ENCODE results near the gene CLMN. TPM values are rescaled to one million over a fixed set of nuclear protein-coding genes. Genes with fewer than 3 reads are reported as not detected.

Gene CLMN
- total RNA-seq, 2 experiments from 2014 or later = 0.75 to 1.5 TPM

DNA sequence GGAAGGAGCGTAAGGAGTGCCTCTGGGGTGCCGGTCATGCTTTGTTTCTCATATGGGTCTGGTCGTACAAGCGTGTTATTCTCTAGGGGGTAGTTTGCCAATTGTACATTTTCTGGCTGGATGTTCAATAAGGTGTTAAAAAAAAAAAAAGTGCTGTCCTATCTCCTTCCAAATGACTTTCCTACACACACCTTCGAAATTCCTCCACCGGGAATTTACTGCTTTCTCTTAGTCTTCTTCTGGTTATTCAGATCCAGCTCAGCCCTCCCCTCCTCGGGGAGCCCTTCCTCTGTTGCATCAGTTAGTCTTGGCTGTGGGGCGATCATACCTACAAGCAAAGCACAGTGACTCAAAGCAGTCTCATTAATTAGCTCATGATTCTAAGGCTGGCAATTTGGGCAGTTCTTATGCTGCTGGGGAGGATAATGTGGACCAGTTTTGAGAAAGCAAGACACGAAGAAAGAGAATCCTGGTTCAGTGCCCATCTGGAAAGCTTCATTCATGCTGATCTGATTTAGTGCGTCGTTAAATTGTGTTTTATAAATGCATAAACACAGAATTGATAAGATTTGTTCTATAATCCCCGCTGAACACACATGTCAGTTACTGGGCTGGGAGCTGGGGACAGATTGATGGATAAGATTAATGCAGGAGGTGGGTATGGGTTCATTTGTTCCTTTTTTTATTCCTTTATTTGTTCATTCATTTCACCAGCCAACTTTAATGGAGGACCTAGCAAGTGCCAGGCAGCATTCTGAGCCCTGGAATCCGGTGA is 9.2 kb upstream of the CLMN start:
- H3K4me3 Mint-ChIP-seq = no peak overlapping the region
- no peaks in the 10 kb centered on the region for H3K36me3 Mint-ChIP-seq (ENCODE audit: low read depth)
- intact Hi-C loops (cut with DNase I, micrococcal nuclease) = no loop called here
- no peaks in the 10 kb centered on the region for H3K9me3 Mint-ChIP-seq (ENCODE audit: low read depth)
- H3K27ac Mint-ChIP-seq = no peak overlapping the region
- ATAC-seq (no peak), DNase-seq (no peak)
- POLR2A ChIA-PET = no interaction called here
- no peaks in the 10 kb centered on the region for H3K4me1 Mint-ChIP-seq
- CTCF ChIA-PET = no interaction called here
- peaks cover 5% of the 10 kb centered on the region for H3K27me3 Mint-ChIP-seq

DNA sequence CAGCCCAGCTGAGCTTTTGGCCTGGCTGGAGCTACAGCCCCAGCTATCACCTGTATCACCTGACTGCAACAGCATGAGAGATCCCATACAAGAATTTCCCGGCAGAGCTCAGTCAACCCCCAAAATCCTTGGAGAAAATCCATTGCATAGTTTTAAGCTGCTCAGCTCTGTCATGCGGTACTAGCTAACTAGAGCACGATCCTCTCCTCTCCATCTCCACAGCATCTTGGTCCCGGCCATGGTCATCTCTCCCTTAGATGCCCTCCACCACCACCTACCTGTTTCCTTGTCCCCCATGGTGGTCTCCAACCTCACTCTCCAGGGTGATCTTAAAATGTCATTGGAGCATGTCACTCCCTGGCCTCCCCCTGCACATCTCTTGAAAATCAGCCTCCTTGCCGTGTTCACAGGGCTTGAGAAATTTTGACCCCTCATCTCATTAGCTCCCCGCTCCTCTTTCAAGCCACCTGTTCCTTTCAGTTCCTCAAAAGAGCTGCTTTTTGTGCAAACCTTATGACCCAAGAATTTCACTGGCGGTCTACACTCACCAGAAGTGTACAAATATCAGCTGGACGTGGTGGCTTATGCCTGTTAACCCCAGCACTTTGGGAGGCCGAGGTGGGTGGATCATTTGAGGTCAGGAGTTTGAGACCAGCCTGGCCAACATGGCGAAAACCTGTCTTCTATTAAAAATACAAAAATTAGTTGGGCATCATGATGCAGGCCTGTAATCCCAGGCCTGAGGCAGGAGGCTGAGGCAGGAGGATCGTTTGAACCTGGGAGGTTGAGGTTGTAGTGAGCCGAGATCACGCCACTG is 8.1 kb upstream of the CLMN start:
- POLR2A ChIA-PET = no interaction called here
- peaks cover 6% of the 10 kb centered on the region for H3K27me3 Mint-ChIP-seq
- H3K9me3 Mint-ChIP-seq (ENCODE audit: low read depth) = no peaks in the 10 kb centered on the region
- H3K36me3 Mint-ChIP-seq (ENCODE audit: low read depth) = no peaks in the 10 kb centered on the region
- intact Hi-C loops (cut with DNase I, micrococcal nuclease) = no loop called here
- no peak overlapping the region for H3K4me3 Mint-ChIP-seq
- H3K27ac Mint-ChIP-seq = no peak overlapping the region
- DNase-seq (no peak), ATAC-seq (no peak)
- no peaks in the 10 kb centered on the region for H3K4me1 Mint-ChIP-seq
- CTCF ChIA-PET = interaction anchor here (0.7 to 1.0 kb wide), 2 partner anchors 23 to 92 kb away, joined by 3 read pairs; no protein-coding TSS in a partner anchor

DNA sequence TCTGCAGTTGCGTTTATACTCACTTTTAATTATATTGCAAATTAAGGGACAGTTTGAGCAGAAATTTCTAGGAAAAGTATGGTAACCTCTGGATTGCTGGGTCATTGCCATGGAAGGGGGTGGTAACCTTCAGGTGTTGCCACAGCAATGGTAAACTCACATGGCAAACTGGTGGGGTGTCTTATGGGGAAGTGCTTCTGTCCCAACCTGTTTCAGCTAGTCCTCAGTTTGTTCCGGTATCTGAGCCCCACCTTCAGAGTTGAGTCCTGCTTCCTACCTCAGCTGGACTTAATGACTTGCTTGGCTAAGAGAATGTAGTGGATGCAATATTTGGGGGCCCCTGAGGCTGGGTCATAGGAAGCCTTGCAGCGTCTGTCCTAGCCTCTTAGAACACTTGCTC is 7.3 kb upstream of the CLMN start:
- no peaks in the 10 kb centered on the region for H3K9me3 Mint-ChIP-seq (ENCODE audit: low read depth)
- ATAC-seq = no peak
- CTCF ChIA-PET = interaction anchor here (0.7 kb wide), 1 partner anchor 91 kb away, joined by 3 read pairs; no protein-coding TSS in a partner anchor
- H3K4me3 Mint-ChIP-seq = no peak overlapping the region
- no peaks in the 10 kb centered on the region for H3K4me1 Mint-ChIP-seq
- no peaks in the 10 kb centered on the region for H3K36me3 Mint-ChIP-seq (ENCODE audit: low read depth)
- no peak overlapping the region for H3K27ac Mint-ChIP-seq
- POLR2A ChIA-PET = no interaction called here
- intact Hi-C loops (cut with DNase I, micrococcal nuclease) = no loop called here
- peaks cover 9% of the 10 kb centered on the region for H3K27me3 Mint-ChIP-seq
- DNase-seq = no peak

DNA sequence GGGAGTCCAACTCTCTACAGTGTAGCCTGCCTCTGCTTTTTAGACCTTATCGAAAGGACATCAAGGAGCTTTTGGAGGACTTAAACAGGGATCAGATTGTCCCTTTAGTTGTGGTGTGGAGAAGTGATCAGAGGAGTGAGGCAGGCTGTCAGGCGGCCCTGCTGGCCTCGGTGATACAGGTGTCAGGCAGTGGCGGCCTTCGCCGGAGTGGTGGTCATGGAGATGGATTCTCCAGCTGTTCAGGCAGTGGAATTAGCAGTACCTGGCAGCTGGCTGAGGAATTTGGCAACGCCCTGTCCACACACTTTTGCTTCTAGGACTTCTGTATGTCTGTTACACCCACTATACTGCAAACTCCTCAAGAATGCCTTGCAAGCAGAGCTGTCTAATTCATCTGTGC is 4.2 kb upstream of the CLMN start:
- H3K27ac Mint-ChIP-seq = no peak overlapping the region
- POLR2A ChIA-PET = no interaction called here
- DNase-seq = no peak
- intact Hi-C loops (cut with DNase I, micrococcal nuclease) = no loop called here
- ATAC-seq = no peak
- H3K4me3 Mint-ChIP-seq = no peak overlapping the region
- CTCF ChIA-PET = no interaction called here
- H3K27me3 Mint-ChIP-seq = peaks cover 19% of the 10 kb centered on the region
- no peaks in the 10 kb centered on the region for H3K9me3 Mint-ChIP-seq (ENCODE audit: low read depth)
- H3K36me3 Mint-ChIP-seq (ENCODE audit: low read depth) = no peaks in the 10 kb centered on the region
- H3K4me1 Mint-ChIP-seq = peaks cover 4% of the 10 kb centered on the region

DNA sequence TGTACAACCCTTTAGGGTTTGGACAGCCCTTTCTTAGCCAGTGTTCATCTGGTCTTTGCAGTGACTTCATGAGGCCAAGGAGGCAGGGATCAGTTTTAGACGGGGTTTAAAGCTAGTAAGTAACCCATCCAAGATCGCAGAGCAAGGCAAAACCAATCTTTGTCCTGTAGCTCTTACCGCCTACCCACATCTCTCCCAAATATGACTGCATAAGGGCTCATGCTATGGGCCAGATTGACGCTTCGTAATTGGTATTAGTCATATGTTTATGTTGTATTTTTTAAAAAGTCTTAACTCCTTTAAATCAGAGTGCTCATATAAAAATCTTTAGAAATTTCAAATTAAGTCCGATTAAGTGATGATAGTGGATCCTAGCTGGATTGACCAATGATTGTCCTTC is 3.7 kb upstream of the CLMN start:
- Mint-ChIP-seq H3K27me3 (peaks cover 23% of the 10 kb centered on the region), H3K27ac (no peak overlapping the region), H3K4me1 (peaks cover 8% of the 10 kb centered on the region), H3K9me3 (ENCODE audit: low read depth) (no peaks in the 10 kb centered on the region), H3K4me3 (no peak overlapping the region), H3K36me3 (ENCODE audit: low read depth) (no peaks in the 10 kb centered on the region)
- intact Hi-C loops (cut with DNase I, micrococcal nuclease) = no loop called here
- ChIA-PET CTCF (no interaction called here), POLR2A (no interaction called here)
- no peak for DNase-seq
- no peak for ATAC-seq

DNA sequence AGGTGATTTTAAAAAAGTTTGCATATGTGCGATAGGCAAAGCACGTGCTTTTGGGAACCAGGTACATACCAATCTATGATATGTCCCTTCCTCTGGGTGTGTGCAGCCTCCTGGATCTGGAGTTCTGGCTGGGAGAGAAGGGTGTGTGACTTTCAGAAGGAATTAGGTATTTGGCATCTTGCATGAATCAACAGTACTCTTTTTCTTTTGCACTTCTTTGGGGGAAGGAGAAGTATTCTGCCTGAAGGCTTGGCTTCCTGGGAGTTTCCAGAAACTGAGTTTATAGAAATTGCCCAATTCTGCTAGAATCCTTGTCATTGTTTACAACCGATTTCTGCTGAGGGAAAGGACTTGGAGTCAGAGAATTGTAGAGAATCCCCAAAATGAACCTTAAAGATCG is 2.9 kb upstream of the CLMN start:
- Mint-ChIP-seq H3K36me3 (ENCODE audit: low read depth) (no peaks in the 10 kb centered on the region), H3K27me3 (peaks cover 26% of the 10 kb centered on the region), H3K9me3 (ENCODE audit: low read depth) (no peaks in the 10 kb centered on the region), H3K4me1 (peaks cover 8% of the 10 kb centered on the region), H3K4me3 (no peak overlapping the region), H3K27ac (no peak overlapping the region)
- DNase-seq (no peak), ATAC-seq (no peak)
- POLR2A ChIA-PET = no interaction called here
- intact Hi-C loops (cut with DNase I, micrococcal nuclease) = no loop called here
- CTCF ChIA-PET = no interaction called here

DNA sequence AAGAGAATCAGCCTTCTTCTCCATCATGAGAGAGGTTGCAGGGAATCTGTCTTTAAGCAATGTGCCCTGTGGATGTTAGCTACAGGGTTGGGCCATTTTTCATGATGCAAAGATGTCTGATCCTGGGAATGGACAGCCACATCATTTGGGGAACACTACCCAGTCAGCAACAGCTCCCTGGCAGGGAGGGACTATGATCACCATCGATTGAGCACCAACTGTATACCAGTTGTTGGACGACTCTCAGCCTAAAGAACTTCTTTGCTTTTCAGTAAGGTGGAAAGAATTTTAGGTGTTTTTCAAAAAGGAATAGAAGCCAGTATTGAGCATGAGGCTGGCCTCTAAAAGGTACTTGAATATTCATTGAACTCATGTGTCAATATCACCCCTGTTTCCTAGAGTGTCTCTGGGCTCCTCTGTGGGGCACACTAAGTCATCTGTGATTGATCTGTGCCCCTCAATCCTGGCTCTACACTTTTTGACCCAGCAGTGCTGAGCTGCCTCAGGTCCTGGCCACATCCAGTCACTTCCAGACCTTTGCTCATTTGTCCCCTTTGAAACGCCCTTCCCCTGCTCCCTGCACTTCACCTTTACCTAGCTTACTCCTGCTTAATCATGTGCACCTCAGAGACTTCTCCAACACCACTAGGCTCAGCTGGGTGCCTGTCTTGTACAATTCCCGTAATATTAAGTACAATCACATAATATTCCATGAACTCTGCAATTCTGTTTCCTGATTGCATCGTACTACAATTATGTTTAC is 2.2 kb upstream of the CLMN start:
- Mint-ChIP-seq H3K27me3 (peaks cover 32% of the 10 kb centered on the region), H3K27ac (no peak overlapping the region), H3K4me1 (peaks cover 8% of the 10 kb centered on the region), H3K36me3 (ENCODE audit: low read depth) (no peaks in the 10 kb centered on the region), H3K9me3 (ENCODE audit: low read depth) (no peaks in the 10 kb centered on the region), H3K4me3 (no peak overlapping the region)
- CTCF ChIA-PET = no interaction called here
- intact Hi-C loops (cut with DNase I, micrococcal nuclease) = no loop called here
- DNase-seq (no peak), ATAC-seq (no peak)
- POLR2A ChIA-PET = no interaction called here

DNA sequence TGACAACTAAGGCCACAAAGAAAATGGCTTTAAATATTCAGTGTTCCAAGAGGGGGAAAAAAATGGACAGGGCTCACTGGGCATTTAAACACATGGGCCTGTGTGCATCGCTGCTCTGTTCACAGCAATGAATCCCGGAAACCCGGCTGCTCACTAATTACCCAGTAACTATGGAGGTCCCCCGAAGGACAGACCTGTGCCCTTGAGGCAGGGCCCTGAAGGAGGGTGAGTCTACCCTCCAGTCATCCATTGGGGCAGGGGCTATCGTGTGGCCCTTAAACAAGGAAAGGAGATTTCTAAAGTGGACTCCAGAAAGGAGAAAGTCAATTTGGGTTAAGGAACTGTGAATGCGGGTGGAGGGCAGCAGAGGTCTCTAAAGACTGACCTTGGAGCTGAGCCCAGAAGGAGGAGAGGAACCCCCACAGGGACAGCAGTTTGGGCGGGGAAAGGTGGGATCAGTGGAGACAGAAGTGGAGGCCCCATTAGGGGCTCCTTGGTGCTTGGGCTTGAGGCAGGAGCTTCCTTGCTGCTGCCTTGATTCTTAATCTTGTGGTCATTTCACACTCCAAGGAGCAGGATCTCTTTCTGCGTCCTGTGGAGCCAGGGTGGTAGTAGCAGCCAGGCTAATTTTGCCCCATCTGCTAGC is 1.4 kb upstream of the CLMN start:
- Mint-ChIP-seq H3K4me1 (peaks cover 8% of the 10 kb centered on the region), H3K4me3 (no peak overlapping the region), H3K27ac (no peak overlapping the region), H3K9me3 (ENCODE audit: low read depth) (no peaks in the 10 kb centered on the region), H3K36me3 (ENCODE audit: low read depth) (no peaks in the 10 kb centered on the region), H3K27me3 (peaks cover 37% of the 10 kb centered on the region)
- intact Hi-C loops (cut with DNase I, micrococcal nuclease) = no loop called here
- DNase-seq (no peak), ATAC-seq (no peak)
- POLR2A ChIA-PET = no interaction called here
- CTCF ChIA-PET = no interaction called here

DNA sequence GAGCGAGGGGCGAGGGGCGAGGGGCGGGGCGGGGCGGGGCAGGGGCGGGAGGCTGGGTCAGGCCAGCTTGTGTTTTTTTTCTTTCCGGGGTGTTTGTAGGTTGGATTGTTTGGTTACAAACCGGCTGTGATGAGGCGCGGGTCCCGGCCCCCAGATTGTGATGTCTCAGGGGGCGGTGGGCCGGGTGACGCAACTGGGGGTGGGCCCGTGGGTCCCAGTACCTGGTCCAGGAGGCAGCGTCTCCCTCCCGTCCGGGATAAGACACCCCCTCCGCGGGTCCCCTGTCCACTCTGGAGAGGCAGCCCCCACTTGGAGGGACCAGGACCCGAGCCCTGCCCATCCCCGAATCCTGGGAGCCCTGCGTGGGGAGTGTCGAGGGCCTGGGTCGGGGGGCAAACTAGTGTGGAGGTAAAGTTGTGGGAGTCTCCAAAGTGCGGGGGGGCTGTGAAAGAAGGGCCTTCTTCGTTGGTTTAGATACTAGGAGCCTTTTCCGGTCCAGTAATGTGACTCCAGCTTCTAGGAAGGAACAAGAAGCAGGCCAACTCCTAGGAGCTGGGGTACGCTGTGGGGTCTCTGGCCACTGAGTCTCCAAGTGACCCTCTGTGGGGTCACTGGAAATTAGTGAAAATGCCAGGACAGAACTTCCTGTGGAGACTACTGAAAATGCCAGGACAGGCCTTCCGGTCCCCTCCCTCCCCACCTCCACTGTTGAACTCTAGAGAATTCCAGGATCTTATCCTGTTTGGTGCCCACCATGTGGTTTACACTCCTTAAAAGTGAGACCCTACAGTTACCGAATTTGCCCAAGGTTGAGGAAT is 579 bp upstream of the CLMN start:
- Mint-ChIP-seq H3K9me3 (ENCODE audit: low read depth) (no peaks in the 10 kb centered on the region), H3K4me3 (peak overlapping the region; percentile 54), H3K4me1 (peaks cover 8% of the 10 kb centered on the region), H3K27ac (no peak overlapping the region), H3K27me3 (peaks cover 42% of the 10 kb centered on the region), H3K36me3 (ENCODE audit: low read depth) (no peaks in the 10 kb centered on the region)
- intact Hi-C loops (cut with DNase I, micrococcal nuclease) = no loop called here
- CTCF ChIA-PET = no interaction called here
- DNase-seq (no peak), ATAC-seq (no peak)
- POLR2A ChIA-PET = no interaction called here

DNA sequence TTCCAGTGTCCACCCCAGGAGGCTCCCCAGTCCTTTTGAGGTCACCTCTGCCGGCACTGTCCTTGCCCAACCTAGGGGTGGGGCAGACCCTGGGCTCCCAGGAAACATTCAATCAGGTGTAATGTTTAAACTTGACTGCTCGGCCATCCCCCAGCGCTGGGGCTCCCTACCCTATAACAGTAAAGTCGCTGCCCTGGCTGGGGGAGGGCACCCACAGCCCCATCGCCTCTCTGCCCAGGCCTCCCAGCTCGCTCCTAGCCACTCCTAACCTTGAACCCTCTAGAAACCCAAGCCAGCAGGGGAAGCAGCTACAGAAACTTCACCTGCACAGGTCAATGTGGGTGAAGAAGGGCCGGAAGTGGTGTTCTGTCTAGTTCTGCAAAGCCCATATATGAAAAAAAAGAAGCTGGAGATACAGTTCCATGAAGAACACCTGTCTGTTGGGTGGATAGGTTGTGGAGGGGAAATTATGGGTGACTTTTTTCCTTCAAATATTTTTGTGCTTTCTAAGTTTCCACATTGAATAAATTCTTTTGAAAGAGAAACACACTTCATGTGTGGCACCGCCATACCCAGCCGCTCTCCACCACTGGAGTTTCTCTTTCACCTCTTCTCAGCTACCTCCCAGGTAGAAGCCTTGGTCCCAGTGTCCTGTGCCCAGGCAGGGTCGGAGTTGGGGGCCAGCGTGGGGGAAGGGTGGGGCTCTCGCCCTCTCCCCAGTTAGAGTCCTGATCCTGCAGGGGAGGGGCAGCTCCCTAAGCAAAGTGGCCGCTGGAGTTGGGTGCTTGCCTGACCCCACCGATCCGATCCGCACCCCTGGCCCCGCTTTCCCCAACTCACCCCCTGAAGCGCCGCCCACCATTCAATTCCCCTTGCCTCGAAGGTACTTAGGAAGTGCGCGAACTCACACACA is 1.1 kb downstream of the CLMN start:
- CTCF ChIA-PET = no interaction called here
- Mint-ChIP-seq H3K36me3 (ENCODE audit: low read depth) (no peaks in the 10 kb centered on the region), H3K9me3 (ENCODE audit: low read depth) (no peaks in the 10 kb centered on the region), H3K27me3 (peaks cover 47% of the 10 kb centered on the region), H3K4me3 (peak overlapping the region; percentile 64), H3K27ac (no peak overlapping the region), H3K4me1 (peaks cover 19% of the 10 kb centered on the region)
- POLR2A ChIA-PET = no interaction called here
- no peak for ATAC-seq
- no peak for DNase-seq
- intact Hi-C loops (cut with DNase I, micrococcal nuclease) = loop anchor here (2.0 to 10.0 kb wide), 3 partner anchors 161 to 216 kb away; partner anchors contain the start of genes GLRX5 (in 2 of the 2) and DICER1 (in 1 of the 2)

Data from activated CD4-positive, alpha-beta T cell treated with anti-CD3 and anti-CD28 coated beads for 36 hours (primary cell).